GM23338 (cell line): ENCODE results near the gene ADI1. TPM values are rescaled to one million over a fixed set of nuclear protein-coding genes. Genes with fewer than 3 reads are reported as not detected.

Experiments
- ATAC-seq: fragments of 200-7000 bp; cut with Tn5 transposase; 3 replicates; pipeline ENCODE4 v1.9.1; 2020
- DNase-seq: peaks from one replicate; pipeline ENCODE4 v3.0.0-alpha.2; 2015; ENCODE audit warnings: low spot score
- H2AFZ ChIP-seq: fragments of 200-600 bp; sonication (generic); 2 replicates; pipeline ENCODE4 v1.8.0; 2016; ENCODE audit warnings: antibody characterized with exemption, mild to moderate bottlenecking, moderate library complexity
- H3F3A ChIP-seq: fragments of 200-600 bp; sonication (generic); replicated peaks from 2 replicates; pipeline ENCODE4 v1.8.0; 2017; ENCODE audit warnings: antibody characterized with exemption, mixed run types, low read depth
- H3K27ac ChIP-seq: fragments of 200-600 bp; sonication (generic); 2 replicates; pipeline ENCODE4 v1.6.1; 2016; ENCODE audit warnings: low read depth
- H3K27me3 ChIP-seq: fragments of 200-600 bp; sonication (generic); 2 replicates; pipeline ENCODE4 v1.8.0; 2016; ENCODE audit warnings: mild to moderate bottlenecking, mixed run types, moderate library complexity; ENCODE audit not compliant: insufficient read depth
- H3K36me3 ChIP-seq: fragments of 200-600 bp; sonication (generic); 2 replicates; pipeline ENCODE4 v1.8.0; 2016; ENCODE audit warnings: mild to moderate bottlenecking; ENCODE audit not compliant: insufficient read depth
- H3K4me1 ChIP-seq: fragments of 200-600 bp; sonication (generic); 2 replicates; pipeline ENCODE4 v1.8.0; 2016; ENCODE audit warnings: mild to moderate bottlenecking, moderate library complexity; ENCODE audit not compliant: insufficient read depth
- H3K4me2 ChIP-seq: fragments of 200-600 bp; sonication (generic); 2 replicates; pipeline ENCODE4 v1.7.1; 2017; ENCODE audit warnings: mixed run types
- H3K4me3 ChIP-seq: fragments of 200-600 bp; sonication (generic); 2 replicates; pipeline ENCODE4 v1.6.1; 2016; ENCODE audit warnings: mixed run types
- H3K79me2 ChIP-seq: fragments of 200-600 bp; sonication (generic); replicated peaks from 2 replicates; pipeline ENCODE4 v1.8.0; 2017; ENCODE audit warnings: mild to moderate bottlenecking; ENCODE audit not compliant: insufficient read depth
- H3K9me2 ChIP-seq: fragments of 200-600 bp; sonication (generic); 2 replicates; pipeline ENCODE4 v1.8.0; 2017; ENCODE audit not compliant: insufficient read depth
- H4K20me1 ChIP-seq: fragments of 200-600 bp; sonication (generic); replicated peaks from 2 replicates; pipeline ENCODE4 v1.8.0; 2017; ENCODE audit warnings: mild to moderate bottlenecking; ENCODE audit not compliant: insufficient read depth
- H3K27ac Mint-ChIP-seq: 2 replicates; pipeline ENCODE4 v1.8.0; 2020; ENCODE audit warnings: inconsistent platforms, mild to moderate bottlenecking, moderate library complexity, mixed read lengths
- H3K27me3 Mint-ChIP-seq: 3 replicates; pipeline ENCODE4 v1.8.0; 2022; ENCODE audit warnings: low read depth, mild to moderate bottlenecking, moderate library complexity, mixed read lengths, inconsistent platforms; ENCODE audit not compliant: insufficient read depth, poor library complexity
- H3K36me3 Mint-ChIP-seq: 3 replicates; pipeline ENCODE4 v1.8.0; 2021; ENCODE audit warnings: low read depth, mild to moderate bottlenecking, inconsistent platforms, moderate library complexity, mixed read lengths
- H3K4me1 Mint-ChIP-seq: 3 replicates; pipeline ENCODE4 v1.8.0; 2020; ENCODE audit warnings: mild to moderate bottlenecking, inconsistent platforms, mixed read lengths
- H3K4me3 Mint-ChIP-seq: 3 replicates; pipeline ENCODE4 v1.8.0; 2021; ENCODE audit warnings: moderate library complexity, mild to moderate bottlenecking, inconsistent platforms, mixed read lengths
- H3K9me3 Mint-ChIP-seq: 3 replicates; pipeline ENCODE4 v1.8.0; 2020; ENCODE audit warnings: moderate library complexity, mild to moderate bottlenecking, inconsistent platforms, mixed read lengths
- CREB1 ChIP-seq: fragments of 250-450 bp; sonication (Bioruptor Pico); IDR thresholded peaks from 2 replicates; pipeline ENCODE4 v1.5.0; 2020; ENCODE audit warnings: low read depth, mild to moderate bottlenecking, moderate library complexity
- CTCF ChIP-seq, 2 experiments: fragments of 200-600 bp in 1 of 2; sonication (generic) in 1 of 2; conservative IDR thresholded peaks; 2 replicates each; pipeline versions ENCODE4 v1.5.1 to v1.6.1; 2016 to 2017; ENCODE audit warnings: antibody characterized with exemption in 2 of 2, low read depth in 2 of 2, mild to moderate bottlenecking in 2 of 2, moderate library complexity in 1 of 2
- EZH2 ChIP-seq: fragments of 200-600 bp; sonication (generic); IDR thresholded peaks from one replicate; pipeline ENCODE4 v1.8.0; 2017; ENCODE audit warnings: antibody characterized with exemption, mild to moderate bottlenecking, low read depth; ENCODE audit not compliant: unreplicated experiment
- EZH2phosphoT487 ChIP-seq: fragments of 200-600 bp; sonication (generic); IDR thresholded peaks from one replicate; pipeline ENCODE4 v1.8.1; 2018; ENCODE audit warnings: antibody characterized with exemption; ENCODE audit not compliant: unreplicated experiment
- JUNB ChIP-seq: IDR thresholded peaks from one replicate; pipeline ENCODE4 v1.6.1; 2016; ENCODE audit warnings: antibody characterized with exemption; ENCODE audit not compliant: unreplicated experiment
- NANOG ChIP-seq: IDR thresholded peaks from 2 replicates; pipeline ENCODE4 v1.6.1; 2016; ENCODE audit warnings: antibody characterized with exemption, borderline replicate concordance
- POLR2AphosphoS5 ChIP-seq: IDR thresholded peaks from 2 replicates; pipeline ENCODE4 v1.6.1; 2016; ENCODE audit warnings: antibody characterized with exemption, low read depth
- STAT1 ChIP-seq: IDR thresholded peaks from one replicate; pipeline ENCODE4 v1.6.1; 2016; ENCODE audit warnings: antibody characterized with exemption; ENCODE audit not compliant: unreplicated experiment
- ZNF114 ChIP-seq: fragments of 250-450 bp; sonication (Bioruptor Pico); IDR thresholded peaks from 2 replicates; pipeline ENCODE4 v1.5.0; 2020; ENCODE audit warnings: mild to moderate bottlenecking, moderate library complexity
- ZNF331 ChIP-seq: fragments of 250-450 bp; sonication (Bioruptor Pico); IDR thresholded peaks from 2 replicates; pipeline ENCODE4 v1.5.0; 2020; ENCODE audit warnings: low read depth, mild to moderate bottlenecking, moderate library complexity
- ZNF462 ChIP-seq: fragments of 250-450 bp; sonication (Bioruptor Pico); IDR thresholded peaks from 2 replicates; pipeline ENCODE4 v1.5.0; 2020; ENCODE audit warnings: mild to moderate bottlenecking, moderate library complexity
- polyA plus RNA-seq: library from polyadenylated mRNA; unstranded; fragments of >200 nt; fragmentation: Nextera tagmentation; extraction: Ambion mirVana; gene quantifications from 2 replicates; pipeline ENCODE4 v1.2.1, GENCODE V29; 2016
- total RNA-seq: library from RNA; depleted of rRNA; stranded (reverse); fragments of >200 nt; shearing (Covaris generic); gene quantifications from 2 replicates; pipeline ENCODE4 v1.2.3, GENCODE V29; 2014
- TF ChIP-seq, protein P1 (sequence below): IDR thresholded peaks from 2 replicates; pipeline ENCODE4 v1.6.1; 2016; ENCODE audit warnings: antibody characterized with exemption
- TF ChIP-seq, protein P2 (sequence below): IDR thresholded peaks from one replicate; pipeline ENCODE4 v1.6.1; 2018; ENCODE audit warnings: antibody characterized with exemption; ENCODE audit not compliant: unreplicated experiment

The ADI1 gene
- total and polyA plus RNA-seq, 2 experiments from 2014 or later: 16.3 to 31.9 TPM

DNA sequence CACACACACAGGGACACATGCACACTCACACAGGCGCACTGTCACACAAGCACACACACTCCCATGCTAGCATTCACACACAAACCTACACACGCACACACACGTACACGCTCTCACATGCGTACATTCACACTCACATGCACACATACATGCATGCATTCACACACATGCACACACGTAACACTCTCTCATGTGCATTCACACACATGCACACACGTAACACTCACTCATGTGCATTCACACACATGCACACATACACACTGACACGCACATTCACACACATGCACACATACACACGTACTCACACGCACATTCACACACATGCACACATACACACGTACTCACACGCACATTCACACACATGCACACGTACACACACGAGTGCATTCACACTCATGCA lies 16.3 kb downstream of the ADI1 start:
- Histone ChIP-seq H3F3A (peaks cover 7% of the 10 kb centered on the region; the same call in 1 of the 2 replicates), H2AFZ (no peak overlapping the region), H3K27me3 (no peaks in the 10 kb centered on the region), H3K4me2 (no peak overlapping the region), H3K4me3 (no peak overlapping the region), H3K79me2 (no peaks in the 10 kb centered on the region), H3K36me3 (no peaks in the 10 kb centered on the region), H4K20me1 (0 out of 2 replicates have a peak, but pooled peaks cover 3% of the 10 kb centered on the region), H3K4me1 (no peaks in the 10 kb centered on the region), H3K9me2 (no peaks in the 10 kb centered on the region), H3K27ac (no peak overlapping the region)
- Mint-ChIP-seq H3K4me3 (no peak overlapping the region), H3K9me3 (no peaks in the 10 kb centered on the region), H3K27me3 (peaks cover 4% of the 10 kb centered on the region), H3K27ac (no peak overlapping the region), H3K36me3 (peaks cover 30% of the 10 kb centered on the region), H3K4me1 (no peaks in the 10 kb centered on the region)
- no peak for DNase-seq
- no peak for TF ChIP-seq EZH2phosphoT487
- TF ChIP-seq POLR2AphosphoS5: no peak
- no peak for TF ChIP-seq CTCF (conservative IDR thresholded peaks at IDR 0.05; ENCODE audit: low read depth in 2 of 2)
- no peak for TF ChIP-seq STAT1
- TF ChIP-seq EZH2: no peak
- TF ChIP-seq, protein P1, sequence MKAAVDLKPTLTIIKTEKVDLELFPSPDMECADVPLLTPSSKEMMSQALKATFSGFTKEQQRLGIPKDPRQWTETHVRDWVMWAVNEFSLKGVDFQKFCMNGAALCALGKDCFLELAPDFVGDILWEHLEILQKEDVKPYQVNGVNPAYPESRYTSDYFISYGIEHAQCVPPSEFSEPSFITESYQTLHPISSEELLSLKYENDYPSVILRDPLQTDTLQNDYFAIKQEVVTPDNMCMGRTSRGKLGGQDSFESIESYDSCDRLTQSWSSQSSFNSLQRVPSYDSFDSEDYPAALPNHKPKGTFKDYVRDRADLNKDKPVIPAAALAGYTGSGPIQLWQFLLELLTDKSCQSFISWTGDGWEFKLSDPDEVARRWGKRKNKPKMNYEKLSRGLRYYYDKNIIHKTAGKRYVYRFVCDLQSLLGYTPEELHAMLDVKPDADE: no peak
- no peak for TF ChIP-seq JUNB
- TF ChIP-seq CREB1 (CRISPR knock-in tag): no peak
- TF ChIP-seq NANOG: no peak
- TF ChIP-seq ZNF462 (CRISPR knock-in tag): no peak
- no peak for TF ChIP-seq ZNF114 (CRISPR knock-in tag)
- TF ChIP-seq, protein P2, sequence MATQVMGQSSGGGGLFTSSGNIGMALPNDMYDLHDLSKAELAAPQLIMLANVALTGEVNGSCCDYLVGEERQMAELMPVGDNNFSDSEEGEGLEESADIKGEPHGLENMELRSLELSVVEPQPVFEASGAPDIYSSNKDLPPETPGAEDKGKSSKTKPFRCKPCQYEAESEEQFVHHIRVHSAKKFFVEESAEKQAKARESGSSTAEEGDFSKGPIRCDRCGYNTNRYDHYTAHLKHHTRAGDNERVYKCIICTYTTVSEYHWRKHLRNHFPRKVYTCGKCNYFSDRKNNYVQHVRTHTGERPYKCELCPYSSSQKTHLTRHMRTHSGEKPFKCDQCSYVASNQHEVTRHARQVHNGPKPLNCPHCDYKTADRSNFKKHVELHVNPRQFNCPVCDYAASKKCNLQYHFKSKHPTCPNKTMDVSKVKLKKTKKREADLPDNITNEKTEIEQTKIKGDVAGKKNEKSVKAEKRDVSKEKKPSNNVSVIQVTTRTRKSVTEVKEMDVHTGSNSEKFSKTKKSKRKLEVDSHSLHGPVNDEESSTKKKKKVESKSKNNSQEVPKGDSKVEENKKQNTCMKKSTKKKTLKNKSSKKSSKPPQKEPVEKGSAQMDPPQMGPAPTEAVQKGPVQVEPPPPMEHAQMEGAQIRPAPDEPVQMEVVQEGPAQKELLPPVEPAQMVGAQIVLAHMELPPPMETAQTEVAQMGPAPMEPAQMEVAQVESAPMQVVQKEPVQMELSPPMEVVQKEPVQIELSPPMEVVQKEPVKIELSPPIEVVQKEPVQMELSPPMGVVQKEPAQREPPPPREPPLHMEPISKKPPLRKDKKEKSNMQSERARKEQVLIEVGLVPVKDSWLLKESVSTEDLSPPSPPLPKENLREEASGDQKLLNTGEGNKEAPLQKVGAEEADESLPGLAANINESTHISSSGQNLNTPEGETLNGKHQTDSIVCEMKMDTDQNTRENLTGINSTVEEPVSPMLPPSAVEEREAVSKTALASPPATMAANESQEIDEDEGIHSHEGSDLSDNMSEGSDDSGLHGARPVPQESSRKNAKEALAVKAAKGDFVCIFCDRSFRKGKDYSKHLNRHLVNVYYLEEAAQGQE: no peak
- no peak for TF ChIP-seq ZNF331 (CRISPR knock-in tag)
- ATAC-seq: no peak
